Left ventricle myocardium inferior (tissue), 1 donor: ENCODE results near the gene VSIG10L. TPM values are rescaled to one million over a fixed set of nuclear protein-coding genes. Genes with fewer than 3 reads are reported as not detected.

Experiments
- DNase-seq: peaks from one replicate; pipeline ENCODE4 v3.0.0-alpha.2; 2020
- H3K27ac ChIP-seq: fragments of 200-600 bp; replicated peaks from 2 replicates; pipeline ENCODE4 v1.8.0; 2021
- H3K27me3 ChIP-seq: fragments of 200-600 bp; 2 replicates; pipeline ENCODE4 v1.8.0; 2021; ENCODE audit warnings: low read depth
- H3K36me3 ChIP-seq: fragments of 200-600 bp; 2 replicates; pipeline ENCODE4 v1.8.0; 2021
- H3K4me1 ChIP-seq: fragments of 200-600 bp; 2 replicates; pipeline ENCODE4 v1.8.0; 2021
- H3K4me3 ChIP-seq: fragments of 200-600 bp; 2 replicates; pipeline ENCODE4 v1.8.0; 2021; ENCODE audit warnings: mild to moderate bottlenecking, moderate library complexity
- H3K9me3 ChIP-seq: fragments of 200-600 bp; replicated peaks from 2 replicates; pipeline ENCODE4 v1.8.0; 2021
- CTCF ChIP-seq: fragments of 200-600 bp; IDR thresholded peaks from 2 replicates; pipeline ENCODE4 v1.8.0; 2021; ENCODE audit warnings: antibody characterized with exemption, mild to moderate bottlenecking, borderline replicate concordance
- intact Hi-C: fragments of 100-400 bp; cut with micrococcal nuclease; formaldehyde crosslinking; loops from one replicate; pipeline ENCODE4 v1.11.0; 2022
- total RNA-seq: library from RNA; stranded (reverse); fragmentation: NEBNext Ultra II Directional; extraction: Animal tissue kit (Norgen Biotek cat#: 25700); gene quantifications from one replicate; pipeline ENCODE4 v1.2.1, GENCODE V29; 2021
- donor health status: DM: no; HTN: yes; CAD: no; lungs with severe emphysema.

Gene VSIG10L
- total RNA-seq, 1 donor from 2014 or later, result 0.66 TPM

DNA sequence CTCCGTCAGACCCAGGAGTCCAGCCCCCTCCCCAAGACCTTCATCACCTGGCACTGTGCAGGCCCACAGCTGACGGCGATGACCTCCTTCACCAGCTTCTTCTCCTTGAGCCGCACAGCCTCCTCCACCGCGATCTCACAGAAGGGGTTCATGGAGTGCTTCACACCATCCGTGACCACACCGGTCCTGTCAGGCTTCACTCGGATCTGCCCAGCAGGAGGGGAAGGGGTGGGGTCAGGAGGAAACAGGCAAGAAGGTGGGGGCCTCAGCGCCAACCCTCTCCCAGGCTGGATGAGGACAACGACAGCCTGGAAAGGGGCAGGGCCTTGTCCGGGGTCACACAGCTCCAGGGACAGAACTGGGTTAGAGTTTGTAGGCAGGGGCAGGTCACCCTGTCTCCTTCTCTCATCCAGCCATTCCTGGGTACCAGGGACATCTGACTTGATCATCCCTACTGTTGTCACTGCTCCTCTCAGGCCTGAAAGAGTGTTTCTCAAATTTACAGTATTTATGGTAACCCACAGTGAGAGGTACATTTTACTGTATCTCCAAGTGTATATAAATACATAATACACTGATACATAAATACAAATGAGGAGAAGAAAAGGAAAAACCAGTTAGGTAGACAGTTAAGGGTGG, 12.3 kb upstream of the VSIG10L start:
- Histone ChIP-seq H3K27ac (no peak overlapping the region), H3K36me3 (peaks cover 38% of the 10 kb centered on the region), H3K9me3 (no peaks in the 10 kb centered on the region), H3K27me3 (no peaks in the 10 kb centered on the region), H3K4me1 (peaks cover 11% of the 10 kb centered on the region), H3K4me3 (no peak overlapping the region)
- intact Hi-C loops, result no loop called here
- no peak for DNase-seq
- TF ChIP-seq CTCF, result no peak

- peaks cover 11% of the 10 kb centered on the region for H3K4me1 ChIP-seq
- H3K4me3 ChIP-seq, result no peak overlapping the region
- TF ChIP-seq CTCF, result no peak
- H3K27ac ChIP-seq, result no peak overlapping the region
- no peaks in the 10 kb centered on the region for H3K27me3 ChIP-seq
- no peaks in the 10 kb centered on the region for H3K9me3 ChIP-seq
- no peak for DNase-seq
- intact Hi-C loops, result no loop called here
- H3K36me3 ChIP-seq, result peaks cover 49% of the 10 kb centered on the region
These were observed 10.9 kb upstream of the VSIG10L start for GRCh38 chr19:51352783-51353360.

DNA sequence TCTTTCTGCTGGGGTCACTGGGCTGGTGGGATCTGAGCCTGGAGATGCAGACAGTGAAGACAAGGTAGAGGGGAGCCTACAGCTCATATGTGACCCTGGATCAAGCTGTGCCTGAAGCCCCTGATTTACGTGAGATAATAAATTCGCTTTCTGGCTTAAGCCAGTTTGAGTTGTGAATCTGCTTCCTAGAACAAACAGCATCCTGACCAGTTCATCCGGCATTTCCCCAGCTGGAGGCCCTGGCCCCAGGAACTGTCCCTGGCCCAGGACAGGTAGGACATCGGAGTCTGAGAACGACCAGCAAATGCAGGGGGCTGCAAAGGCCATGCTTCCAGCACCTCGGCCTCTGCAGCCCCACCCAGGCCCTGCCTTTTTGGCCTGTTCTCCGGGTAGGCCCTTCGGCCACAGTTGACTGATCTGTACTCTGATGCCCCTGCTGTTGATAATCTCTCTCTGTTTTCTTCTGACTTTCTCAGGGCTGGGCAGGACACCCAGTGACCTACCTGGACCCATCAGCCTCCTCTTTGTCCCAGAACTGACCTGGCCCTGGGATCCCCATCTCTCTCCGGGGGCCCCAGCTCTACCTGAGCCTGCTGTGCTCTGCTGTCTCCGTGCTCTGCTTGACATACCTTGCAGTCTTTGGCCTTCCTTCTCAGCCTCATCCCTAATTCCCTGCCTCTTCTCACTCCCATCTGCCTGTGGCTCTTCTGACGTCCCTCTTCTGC, 9.5 kb upstream of the VSIG10L start:
- H3K36me3 ChIP-seq, result peaks cover 63% of the 10 kb centered on the region
- no peaks in the 10 kb centered on the region for H3K9me3 ChIP-seq
- H3K27me3 ChIP-seq, result no peaks in the 10 kb centered on the region
- peaks cover 11% of the 10 kb centered on the region for H3K4me1 ChIP-seq
- H3K27ac ChIP-seq, result no peak overlapping the region
- TF ChIP-seq CTCF, result no peak
- intact Hi-C loops, result no loop called here
- no peak overlapping the region for H3K4me3 ChIP-seq
- no peak for DNase-seq

DNA sequence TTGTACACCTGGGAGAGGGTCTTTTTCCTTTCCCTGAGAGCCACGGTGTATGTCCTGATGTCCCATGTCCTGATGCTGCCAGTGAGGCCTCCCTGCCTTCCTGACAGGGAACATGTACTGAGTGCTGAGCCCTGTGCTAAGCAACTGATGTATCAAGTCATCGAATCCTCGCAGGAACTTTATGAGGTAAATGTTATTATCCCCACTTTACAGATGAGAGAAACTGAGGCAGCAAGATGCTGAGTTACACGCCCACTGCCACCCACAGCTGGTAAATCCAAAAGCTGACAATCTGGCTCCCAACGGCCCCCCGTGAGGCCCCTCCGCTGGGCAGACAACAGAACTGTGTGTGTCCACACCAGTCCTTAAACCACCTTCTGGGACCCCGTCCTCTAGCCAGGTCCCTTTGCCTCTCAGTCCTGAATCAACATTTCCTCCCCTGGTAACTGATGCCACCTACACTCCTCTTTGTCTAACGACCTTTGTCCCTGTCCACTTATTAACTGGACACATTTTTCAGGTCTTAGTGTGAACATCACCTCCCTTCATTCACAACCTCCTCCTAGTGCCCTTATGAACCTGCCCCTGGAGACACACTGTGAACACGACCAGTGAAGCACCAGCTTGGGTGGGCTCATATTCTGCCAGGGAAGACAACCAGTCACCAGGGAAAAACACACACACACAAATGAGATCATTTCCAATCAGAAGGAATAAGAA, 5.4 kb upstream of the VSIG10L start:
- intact Hi-C loops, result no loop called here
- peaks cover 69% of the 10 kb centered on the region for H3K36me3 ChIP-seq
- H3K27me3 ChIP-seq, result no peaks in the 10 kb centered on the region
- H3K4me3 ChIP-seq, result no peak overlapping the region
- H3K4me1 ChIP-seq, result no peaks in the 10 kb centered on the region
- no peak for TF ChIP-seq CTCF
- DNase-seq, result no peak
- no peak overlapping the region for H3K27ac ChIP-seq
- H3K9me3 ChIP-seq, result no peaks in the 10 kb centered on the region

GRCh38 chr19:51346742-51347141, 4.8 kb upstream of the VSIG10L start:
- H3K27ac ChIP-seq, result no peak overlapping the region
- no peak overlapping the region for H3K4me3 ChIP-seq
- DNase-seq, result no peak
- intact Hi-C loops, result no loop called here
- no peak for TF ChIP-seq CTCF
- no peaks in the 10 kb centered on the region for H3K27me3 ChIP-seq
- peaks cover 63% of the 10 kb centered on the region for H3K36me3 ChIP-seq
- H3K4me1 ChIP-seq, result no peaks in the 10 kb centered on the region
- H3K9me3 ChIP-seq, result no peaks in the 10 kb centered on the region
